GM19193 (cell line): ENCODE results near the gene ADAMTS12.

ENCODE experiments used
- POLR2A ChIP-seq: IDR thresholded peaks from 4 replicates; pipeline ENCODE4 v1.6.1; 2011; ENCODE audit not compliant: insufficient read depth, insufficient read length; ENCODE audit errors: extremely low read depth

The ADAMTS12 gene

DNA sequence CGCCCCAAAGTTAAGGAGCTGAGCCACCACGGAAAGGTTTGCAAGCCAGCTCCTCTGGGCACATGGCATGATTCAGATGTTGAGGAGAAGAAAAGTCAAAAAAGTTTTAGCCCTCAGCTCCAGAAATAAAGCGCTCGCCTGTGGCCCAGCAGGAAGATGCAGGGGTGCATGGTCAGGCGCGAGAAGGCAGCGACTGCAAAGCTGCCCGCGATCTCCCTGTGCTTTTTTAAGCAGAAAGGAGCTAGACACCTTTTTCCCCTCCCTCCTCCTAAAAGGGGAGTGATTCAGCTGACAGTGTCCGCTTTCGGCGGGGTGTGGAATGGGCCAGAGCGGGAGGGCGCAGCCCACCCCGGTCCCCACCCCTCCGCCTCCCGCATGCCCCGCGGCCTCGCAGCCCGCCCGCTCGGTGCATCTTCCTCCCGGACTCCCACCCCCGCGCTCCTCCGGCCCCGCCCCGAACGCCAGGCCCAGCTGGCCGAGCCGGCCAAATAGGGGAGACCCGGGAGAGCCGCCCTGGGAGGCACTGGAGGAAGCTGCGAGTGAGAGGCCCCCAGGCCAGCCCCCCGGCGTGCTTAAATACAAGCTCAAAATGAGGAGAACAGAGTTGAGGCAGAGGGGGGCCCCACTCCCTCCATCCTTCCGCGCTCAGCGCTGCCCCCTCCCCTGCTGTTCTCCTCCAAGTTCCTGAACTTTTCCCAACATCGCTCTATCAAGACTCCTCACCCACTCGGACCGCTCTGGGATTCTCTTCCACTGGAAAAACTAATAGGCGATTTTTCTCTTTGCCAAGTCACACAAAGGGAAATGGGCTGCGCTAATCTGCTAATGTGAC, at the start of gene ADAMTS12:
Gene ADAMTS12, minus strand, starts transcription at position 203 of the 832 bp plus-strand sequence. Its CDS starts 134 bp downstream, at position 69.
- no peak for TF ChIP-seq POLR2A

GRCh38 chr5:33941090-33941489, 49.3 kb upstream of the ADAMTS12 start:
- no peak for TF ChIP-seq POLR2A

DNA sequence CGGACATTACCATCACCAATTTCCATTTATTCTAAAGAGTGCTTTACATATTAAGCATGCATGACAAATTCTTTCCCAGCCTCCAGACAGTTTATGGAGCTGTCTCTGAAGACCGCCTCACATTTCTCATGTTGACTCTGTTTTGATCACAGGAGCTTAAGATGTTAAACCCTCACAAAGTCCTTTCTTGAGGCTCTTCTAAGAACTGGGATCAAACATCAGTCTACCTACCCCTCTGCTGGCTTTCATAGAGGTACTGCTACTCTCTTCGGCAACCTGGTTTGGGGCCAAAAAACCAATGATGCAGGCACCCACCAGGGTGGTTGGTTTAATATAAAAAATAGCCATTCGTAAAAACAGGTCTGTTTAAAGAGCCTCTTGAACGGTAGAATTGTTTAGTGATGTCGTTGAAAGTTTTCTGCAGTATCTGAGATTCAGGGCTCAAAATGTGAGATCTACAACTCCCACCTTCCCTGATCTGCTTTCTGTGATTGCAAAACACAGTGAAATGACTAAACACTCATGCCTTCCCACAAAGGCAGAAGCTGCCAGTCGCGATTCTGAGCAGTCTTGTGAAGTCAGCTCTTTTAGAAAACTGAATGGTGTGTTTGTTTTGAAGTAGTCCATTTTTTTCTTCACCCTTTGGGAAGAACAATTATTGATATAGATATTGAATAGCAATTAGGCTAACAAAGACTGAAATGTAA, 47.9 kb upstream of the ADAMTS12 start:
- TF ChIP-seq POLR2A, result no peak

DNA sequence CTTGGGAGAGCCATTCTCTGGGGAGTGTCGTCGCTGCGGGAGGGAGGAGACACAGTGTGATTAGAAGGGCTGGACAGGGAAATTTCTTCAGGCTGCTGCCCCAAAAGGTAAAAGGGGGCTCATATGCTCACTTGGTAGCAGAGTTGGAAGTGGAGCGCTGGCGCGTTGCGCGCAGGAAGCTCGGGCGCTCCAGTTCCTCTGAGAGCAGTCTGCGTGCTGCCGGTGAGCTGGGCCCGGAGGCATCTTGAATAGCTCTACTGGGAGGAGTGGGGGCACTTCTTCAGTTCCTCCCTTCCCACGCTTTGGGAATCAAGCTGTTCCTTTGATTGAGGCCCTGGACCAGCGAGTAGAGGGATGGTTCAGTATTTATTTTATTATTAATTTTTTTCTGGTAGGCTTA, 47.1 kb upstream of the ADAMTS12 start:
- no peak for TF ChIP-seq POLR2A

- no peak for TF ChIP-seq POLR2A
Observed at GRCh38 chr5:33938507-33938796, 46.7 kb upstream of the ADAMTS12 start.

DNA sequence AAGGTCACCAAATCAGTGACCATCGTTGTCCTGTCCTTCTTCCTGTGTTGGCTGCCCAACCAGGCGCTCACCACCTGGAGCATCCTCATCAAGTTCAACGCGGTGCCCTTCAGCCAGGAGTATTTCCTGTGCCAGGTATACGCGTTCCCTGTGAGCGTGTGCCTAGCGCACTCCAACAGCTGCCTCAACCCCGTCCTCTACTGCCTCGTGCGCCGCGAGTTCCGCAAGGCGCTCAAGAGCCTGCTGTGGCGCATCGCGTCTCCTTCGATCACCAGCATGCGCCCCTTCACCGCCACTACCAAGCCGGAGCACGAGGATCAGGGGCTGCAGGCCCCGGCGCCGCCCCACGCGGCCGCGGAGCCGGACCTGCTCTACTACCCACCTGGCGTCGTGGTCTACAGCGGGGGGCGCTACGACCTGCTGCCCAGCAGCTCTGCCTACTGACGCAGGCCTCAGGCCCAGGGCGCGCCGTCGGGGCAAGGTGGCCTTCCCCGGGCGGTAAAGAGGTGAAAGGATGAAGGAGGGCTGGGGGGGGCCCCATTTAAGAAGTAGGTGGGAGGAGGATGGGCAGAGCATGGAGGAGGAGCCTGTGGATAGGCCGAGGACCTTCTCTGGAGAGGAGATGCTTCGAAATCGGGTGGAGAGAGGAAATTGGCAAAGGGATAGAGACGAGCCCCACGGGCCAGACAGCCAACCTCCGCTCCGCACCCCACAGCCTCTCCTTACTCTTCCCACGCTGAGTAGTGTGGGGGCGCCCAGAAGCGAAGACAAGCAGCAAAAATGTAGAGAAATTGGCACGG, 46.1 kb upstream of the ADAMTS12 start:
- TF ChIP-seq POLR2A, result no peak

- no peak for TF ChIP-seq POLR2A
Observed at GRCh38 chr5:33937017-33937706, 45.4 kb upstream of the ADAMTS12 start.

- TF ChIP-seq POLR2A, result no peak
Observed at GRCh38 chr5:33936381-33937016, 44.7 kb upstream of the ADAMTS12 start, which contains the start of gene RXFP3. RXFP3 (plus strand) TSS chr5:33936386; CDS start chr5:33936741, 355 bp downstream.

DNA sequence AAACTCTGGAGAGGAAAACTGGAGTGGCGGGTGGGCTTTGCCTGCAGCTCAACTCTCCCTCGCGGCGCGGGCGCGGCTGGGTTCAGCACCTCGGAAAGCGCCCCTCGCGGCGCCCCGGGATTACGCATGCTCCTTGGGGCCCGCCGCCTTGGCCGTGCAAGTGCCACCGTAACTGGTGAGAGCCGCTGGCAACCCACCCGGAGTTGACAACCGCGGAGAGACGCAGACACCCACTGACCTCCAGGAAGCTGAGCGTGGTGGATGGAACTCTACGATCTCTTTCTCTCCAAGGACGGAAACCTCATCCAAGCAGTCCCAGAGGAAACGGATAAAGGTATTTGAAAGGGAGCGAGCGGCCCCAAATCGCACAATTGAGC, 44.2 kb upstream of the ADAMTS12 start:
- TF ChIP-seq POLR2A, result no peak

DNA sequence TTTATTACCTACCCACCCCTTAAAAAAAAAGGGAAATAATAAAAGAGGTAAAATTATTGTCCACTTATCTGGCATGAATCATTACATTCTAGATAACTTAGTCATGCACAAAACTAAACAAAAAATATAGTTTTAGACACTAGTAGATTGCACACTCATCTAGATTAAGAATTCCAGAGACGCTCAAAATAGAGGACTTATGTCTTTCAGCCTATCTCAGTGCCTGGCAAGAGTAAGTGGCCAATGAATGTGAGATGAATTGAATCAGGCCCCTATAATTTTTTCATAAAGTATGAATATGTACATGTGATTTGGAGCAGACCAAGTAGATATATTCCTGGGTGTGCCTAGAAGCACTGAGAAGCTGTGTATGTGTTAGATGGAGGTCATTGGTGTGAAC, 42.4 kb upstream of the ADAMTS12 start:
- TF ChIP-seq POLR2A, result no peak

DNA sequence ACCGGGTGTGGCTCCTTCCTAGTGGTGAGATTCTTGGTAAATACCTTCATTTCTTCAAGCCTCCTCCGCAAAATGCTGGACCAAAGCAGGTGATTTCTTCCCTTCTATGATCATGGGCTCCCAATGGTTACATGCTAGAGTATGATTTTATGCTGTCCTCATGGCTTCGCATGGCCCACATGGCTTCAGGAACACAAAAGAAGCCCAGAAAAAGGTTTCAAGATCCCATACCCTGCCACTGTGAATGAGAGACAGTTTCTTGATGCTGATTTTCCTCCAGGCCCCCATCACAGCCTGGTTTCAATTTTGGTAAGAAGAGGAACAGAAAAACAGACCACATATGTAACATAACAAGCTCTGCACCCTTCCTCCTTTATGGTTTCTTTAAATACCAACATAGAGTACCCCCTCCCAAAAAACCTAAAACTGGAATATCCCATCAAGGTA, 42.0 kb upstream of the ADAMTS12 start:
- TF ChIP-seq POLR2A, result no peak

DNA sequence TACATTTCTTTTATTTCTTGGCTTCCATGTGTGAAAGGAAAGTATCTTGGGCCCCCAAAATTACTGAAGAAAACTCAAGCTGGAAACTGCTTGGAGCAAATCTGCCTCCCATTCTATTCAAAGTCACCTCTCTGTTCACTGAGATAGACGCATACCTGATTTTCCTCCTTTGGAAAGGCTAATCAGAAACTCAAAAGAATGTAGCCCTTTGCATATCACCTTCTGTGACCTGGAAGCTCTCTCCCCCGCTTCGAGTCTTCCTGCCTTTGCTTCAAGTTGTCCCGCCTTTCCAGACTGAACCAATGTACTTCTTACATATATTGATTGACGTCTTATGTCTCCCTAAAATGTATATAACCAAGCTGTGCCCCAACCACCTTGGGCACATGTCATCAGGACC, 39.3 kb upstream of the ADAMTS12 start:
- TF ChIP-seq POLR2A, result no peak

- TF ChIP-seq POLR2A, result no peak
Observed at GRCh38 chr5:33929925-33930690, 38.3 kb upstream of the ADAMTS12 start.
